Osteoblast (primary cell): ENCODE data around the gene CRYGN. TPM values are rescaled to one million over a fixed set of nuclear protein-coding genes. Genes with fewer than 3 reads are reported as not detected.

Experiments used
- DNase-seq: peaks from one replicate; pipeline ENCODE4 v3.0.0; 2011; ENCODE audit warnings: low spot score, mixed read lengths; ENCODE audit not compliant: insufficient read length; ENCODE audit errors: missing footprints
- H2AFZ ChIP-seq: 2 replicates; pipeline ENCODE4 v1.6.0; 2011; ENCODE audit warnings: mild to moderate bottlenecking, low read length
- H3K27ac ChIP-seq: 2 replicates; pipeline ENCODE4 v1.5.1; 2011; ENCODE audit warnings: mild to moderate bottlenecking, low read depth, low read length, moderate library complexity
- H3K27me3 ChIP-seq: 2 replicates; pipeline ENCODE4 v1.6.0; 2012; ENCODE audit warnings: mild to moderate bottlenecking, control low read depth, inconsistent platforms, low read length, moderate library complexity; ENCODE audit not compliant: insufficient read depth
- H3K36me3 ChIP-seq: 2 replicates; pipeline ENCODE4 v1.5.1; 2011; ENCODE audit warnings: mild to moderate bottlenecking, low read length, control low read depth, moderate library complexity; ENCODE audit not compliant: insufficient read depth
- H3K4me1 ChIP-seq: 2 replicates; pipeline ENCODE4 v1.5.1; 2011; ENCODE audit warnings: mild to moderate bottlenecking, low read length, control low read depth, moderate library complexity; ENCODE audit not compliant: insufficient read depth
- H3K4me2 ChIP-seq: 2 replicates; pipeline ENCODE4 v1.6.0; 2011; ENCODE audit warnings: mild to moderate bottlenecking, low read length; ENCODE audit not compliant: insufficient read depth
- H3K4me3 ChIP-seq: fragments of 200-600 bp; sonication (generic); 3 replicates; pipeline ENCODE4 v1.5.1; 2012; ENCODE audit warnings: mild to moderate bottlenecking, low read length, inconsistent platforms; ENCODE audit not compliant: insufficient read depth
- H3K79me2 ChIP-seq: 2 replicates; pipeline ENCODE4 v1.6.0; 2012; ENCODE audit warnings: mild to moderate bottlenecking, low read length, control low read depth, inconsistent platforms; ENCODE audit not compliant: insufficient read depth
- H3K9me3 ChIP-seq: 2 replicates; pipeline ENCODE4 v1.5.1; 2011; ENCODE audit warnings: low read depth, low read length, control low read depth
- H4K20me1 ChIP-seq: 2 replicates; pipeline ENCODE4 v1.6.0; 2012; ENCODE audit warnings: mild to moderate bottlenecking, low read length, control low read depth; ENCODE audit not compliant: insufficient read depth
- CTCF ChIP-seq: IDR thresholded peaks from 2 replicates; pipeline ENCODE4 v1.5.1; 2011; ENCODE audit warnings: mild to moderate bottlenecking, low read depth, low read length, moderate library complexity; ENCODE audit errors: extremely low read depth
- total RNA-seq: library from RNA; depleted of rRNA; stranded (reverse); fragments of >200 nt; gene quantifications from 2 replicates; pipeline ENCODE4 v1.2.3, GENCODE V29; 2012

Gene CRYGN
- total RNA-seq, 1 donor: 0.72 TPM

GRCh38 chr7:151393031-151393977 lies 46.6 kb downstream of the CRYGN start:
- Histone ChIP-seq H3K4me2 (no peak overlapping the region), H3K27ac (no peak overlapping the region), H3K4me1 (no peaks in the 10 kb centered on the region), H4K20me1 (no peaks in the 10 kb centered on the region), H3K79me2 (no peaks in the 10 kb centered on the region), H3K27me3 (peaks cover 8% of the 10 kb centered on the region), H3K9me3 (no peaks in the 10 kb centered on the region), H3K36me3 (no peaks in the 10 kb centered on the region), H2AFZ (no peak overlapping the region), H3K4me3 (no peak overlapping the region)
- DNase-seq: peak; percentile 79
- TF ChIP-seq CTCF: no peak

- Histone ChIP-seq H3K79me2 (no peaks in the 10 kb centered on the region), H3K4me2 (no peak overlapping the region), H3K27me3 (peaks cover 8% of the 10 kb centered on the region), H3K9me3 (no peaks in the 10 kb centered on the region), H3K4me3 (no peak overlapping the region), H3K36me3 (no peaks in the 10 kb centered on the region), H3K27ac (no peak overlapping the region), H2AFZ (no peak overlapping the region), H3K4me1 (no peaks in the 10 kb centered on the region), H4K20me1 (no peaks in the 10 kb centered on the region)
- no peak for DNase-seq
- no peak for TF ChIP-seq CTCF
Measured at GRCh38 chr7:151392426-151392825, 47.5 kb downstream of the CRYGN start.

- Histone ChIP-seq H3K79me2 (no peaks in the 10 kb centered on the region), H2AFZ (no peak overlapping the region), H3K36me3 (no peaks in the 10 kb centered on the region), H3K27ac (no peak overlapping the region), H3K9me3 (no peaks in the 10 kb centered on the region), H4K20me1 (no peaks in the 10 kb centered on the region), H3K4me3 (no peak overlapping the region), H3K4me2 (no peak overlapping the region), H3K4me1 (no peaks in the 10 kb centered on the region), H3K27me3 (peaks cover 8% of the 10 kb centered on the region)
- TF ChIP-seq CTCF: no peak
- no peak for DNase-seq
Measured at GRCh38 chr7:151392002-151392401, 47.9 kb downstream of the CRYGN start.

GRCh38 chr7:151391358-151391730 lies 48.6 kb downstream of the CRYGN start:
- TF ChIP-seq CTCF: no peak
- Histone ChIP-seq H3K4me3 (no peak overlapping the region), H3K36me3 (no peaks in the 10 kb centered on the region), H3K4me2 (no peak overlapping the region), H4K20me1 (no peaks in the 10 kb centered on the region), H3K4me1 (no peaks in the 10 kb centered on the region), H3K27ac (no peak overlapping the region), H3K79me2 (no peaks in the 10 kb centered on the region), H3K27me3 (peaks cover 8% of the 10 kb centered on the region), H2AFZ (no peak overlapping the region), H3K9me3 (no peaks in the 10 kb centered on the region)
- DNase-seq: no peak
